ENCODE measurements around the gene UQCRH.

The UQCRH gene

GRCh38 chr1:46295306-46295705 is 8.2 kb upstream of the UQCRH start:
- no peak for TF ChIP-seq SIN3A (IDR thresholded peaks at IDR 0.05; ENCODE audit: borderline replicate concordance, insufficient read depth, low read length)
- no peak for TF ChIP-seq FOXP2 (optimal IDR thresholded peaks at IDR 0.05; ENCODE audit: borderline replicate concordance, extremely low read depth, extremely low read length, insufficient read depth)
- TF ChIP-seq TAF1 (IDR thresholded peaks at IDR 0.05; ENCODE audit: borderline replicate concordance, insufficient read depth, low read length) = no peak
- TF ChIP-seq POLR2AphosphoS5 (IDR thresholded peaks at IDR 0.05; ENCODE audit: low read depth, low read length) = no peak
- TF ChIP-seq REST (IDR thresholded peaks at IDR 0.05; ENCODE audit: insufficient read depth in 1 of 2, low read depth in 2 of 2, low read length in 2 of 2) = no peak

GRCh38 chr1:46298387-46298786 is 5.1 kb upstream of the UQCRH start:
- TF ChIP-seq REST (IDR thresholded peaks at IDR 0.05; ENCODE audit: insufficient read depth in 1 of 2, low read depth in 2 of 2, low read length in 2 of 2) (no peak), FOXP2 (optimal IDR thresholded peaks at IDR 0.05; ENCODE audit: borderline replicate concordance, extremely low read depth, extremely low read length, insufficient read depth) (no peak), TAF1 (IDR thresholded peaks at IDR 0.05; ENCODE audit: borderline replicate concordance, insufficient read depth, low read length) (no peak), SIN3A (IDR thresholded peaks at IDR 0.05; ENCODE audit: borderline replicate concordance, insufficient read depth, low read length) (no peak), POLR2AphosphoS5 (IDR thresholded peaks at IDR 0.05; ENCODE audit: low read depth, low read length) (no peak)

DNA sequence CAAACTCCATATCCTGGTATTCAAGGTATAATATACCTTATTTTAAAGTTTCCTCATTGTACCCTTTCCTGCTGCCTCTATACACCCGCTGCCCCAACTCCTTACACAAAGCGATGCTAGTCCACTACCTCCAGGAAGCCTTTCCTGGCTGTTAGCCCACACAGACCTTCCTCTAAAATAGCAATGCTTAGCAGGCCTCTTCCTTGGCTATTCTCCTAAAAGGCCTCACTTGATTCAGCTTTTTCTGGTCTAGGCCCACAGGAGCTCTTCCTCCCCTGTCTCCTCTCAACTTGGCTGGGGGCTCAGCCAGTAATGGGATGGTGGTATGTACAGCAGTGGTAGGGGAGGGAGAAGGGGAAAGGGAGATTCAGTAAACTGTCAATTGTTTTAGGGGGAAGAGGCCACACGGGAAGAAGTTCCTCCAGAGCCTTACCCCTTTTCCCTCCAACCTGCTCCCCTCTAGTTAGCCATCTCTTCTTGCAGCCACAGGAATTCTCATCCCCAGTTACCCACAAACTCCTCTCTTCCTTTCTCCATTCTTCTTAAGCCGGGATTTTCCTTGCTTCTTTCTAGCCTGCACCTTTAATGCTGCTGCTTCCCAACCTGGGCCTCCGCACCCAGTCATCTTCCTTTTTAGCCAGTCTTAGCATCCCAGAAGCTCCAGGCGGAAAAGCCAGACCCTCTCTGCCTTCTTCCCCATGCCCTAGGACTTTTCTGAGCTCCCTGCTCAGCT is 2.7 kb upstream of the UQCRH start:
- TF ChIP-seq TAF1 (IDR thresholded peaks at IDR 0.05; ENCODE audit: borderline replicate concordance, insufficient read depth, low read length) = peak; percentile 22; the same call in 1 of the 2 replicates
- TF ChIP-seq REST (IDR thresholded peaks at IDR 0.05; ENCODE audit: insufficient read depth in 1 of 2, low read depth in 2 of 2, low read length in 2 of 2) = no peak
- peak; percentile 44 for TF ChIP-seq POLR2AphosphoS5 (IDR thresholded peaks at IDR 0.05; ENCODE audit: low read depth, low read length)

GRCh38 chr1:46301406-46301807 is 2.1 kb upstream of the UQCRH start:
- 0 out of 2 replicates have a peak, but pooled peaks have one; percentile 24 for TF ChIP-seq POLR2AphosphoS5 (IDR thresholded peaks at IDR 0.05; ENCODE audit: low read depth, low read length)
- TF ChIP-seq TAF1 (IDR thresholded peaks at IDR 0.05; ENCODE audit: borderline replicate concordance, insufficient read depth, low read length) = no peak

GRCh38 chr1:46301808-46302640 is 1.5 kb upstream of the UQCRH start:
- TF ChIP-seq POLR2AphosphoS5 (IDR thresholded peaks at IDR 0.05; ENCODE audit: low read depth, low read length) (no peak), TAF1 (IDR thresholded peaks at IDR 0.05; ENCODE audit: borderline replicate concordance, insufficient read depth, low read length) (no peak), FOXP2 (optimal IDR thresholded peaks at IDR 0.05; ENCODE audit: borderline replicate concordance, extremely low read depth, extremely low read length, insufficient read depth) (no peak), SIN3A (IDR thresholded peaks at IDR 0.05; ENCODE audit: borderline replicate concordance, insufficient read depth, low read length) (no peak), REST (IDR thresholded peaks at IDR 0.05; ENCODE audit: insufficient read depth in 1 of 2, low read depth in 2 of 2, low read length in 2 of 2) (no peak)

All from PFSK-1 (cell line).